Epithelial cell of esophagus (primary cell): Measurements from ENCODE around the gene PSKH1.

ENCODE experiments used
- DNase-seq: peaks from one replicate; pipeline ENCODE4 v3.0.0; 2010; ENCODE audit warnings: low read depth
- H3K4me3 ChIP-seq: 2 replicates; pipeline ENCODE4 v1.5.1; 2011; ENCODE audit warnings: mild to moderate bottlenecking, low read length, control low read depth
- CTCF ChIP-seq: IDR thresholded peaks from 2 replicates; pipeline ENCODE4 v1.5.1; 2011; ENCODE audit warnings: low read depth, mild to moderate bottlenecking, low read length, control low read depth, inconsistent platforms; ENCODE audit not compliant: insufficient read depth; ENCODE audit errors: missing control alignments

PSKH1 gene

GRCh38 chr16:67924140-67924906, 31.3 kb downstream of the PSKH1 start:
- H3K4me3 ChIP-seq: no peak overlapping the region
- TF ChIP-seq CTCF: no peak
- no peak for DNase-seq

GRCh38 chr16:67926181-67926750, 33.2 kb downstream of the PSKH1 start:
- TF ChIP-seq CTCF: no peak
- DNase-seq: peak; percentile 77
- no peak overlapping the region for H3K4me3 ChIP-seq

GRCh38 chr16:67927131-67927941, 34.3 kb downstream of the PSKH1 start:
- no peak for TF ChIP-seq CTCF

GRCh38 chr16:67928147-67928546, 35.1 kb downstream of the PSKH1 start:
- no peak for DNase-seq
- TF ChIP-seq CTCF: no peak
- no peak overlapping the region for H3K4me3 ChIP-seq

More at GRCh38 chr16:67927131-67927941, 34.3 kb downstream of the PSKH1 start:
- no peak for DNase-seq
- H3K4me3 ChIP-seq: no peak overlapping the region

- TF ChIP-seq CTCF: peak; percentile 95
- peak; percentile 70 for DNase-seq
- H3K4me3 ChIP-seq: no peak overlapping the region
Observed at GRCh38 chr16:67928561-67929364, 35.7 kb downstream of the PSKH1 start.

GRCh38 chr16:67930191-67930590, 37.1 kb downstream of the PSKH1 start:
- no peak for DNase-seq
- no peak for TF ChIP-seq CTCF
- H3K4me3 ChIP-seq: no peak overlapping the region
